ENCODE measurements around the gene PUDP.

The PUDP gene

DNA sequence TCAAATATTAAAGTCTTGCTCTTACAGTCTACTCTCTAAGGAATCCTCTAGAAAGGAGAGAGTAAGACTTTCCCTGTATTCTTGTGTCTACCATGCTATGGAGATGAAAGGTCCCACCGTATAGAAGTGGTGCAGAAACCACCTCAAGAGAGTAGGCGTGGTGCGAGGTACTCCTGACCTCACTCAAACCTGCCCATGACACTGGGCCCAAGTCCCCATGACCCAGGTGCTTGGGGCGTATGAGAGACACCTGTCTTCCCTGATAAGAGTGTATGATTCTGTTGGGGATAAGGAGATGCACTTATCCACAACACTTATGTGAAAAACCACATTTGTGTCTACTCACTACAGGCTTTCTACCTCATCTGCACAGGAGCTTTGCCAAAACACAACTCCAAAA, 55.4 kb downstream of the PUDP start:
- no peak for DNase-seq (ENCODE audit: low read depth, low spot score)
- no peak overlapping the region for H3K27ac ChIP-seq

DNA sequence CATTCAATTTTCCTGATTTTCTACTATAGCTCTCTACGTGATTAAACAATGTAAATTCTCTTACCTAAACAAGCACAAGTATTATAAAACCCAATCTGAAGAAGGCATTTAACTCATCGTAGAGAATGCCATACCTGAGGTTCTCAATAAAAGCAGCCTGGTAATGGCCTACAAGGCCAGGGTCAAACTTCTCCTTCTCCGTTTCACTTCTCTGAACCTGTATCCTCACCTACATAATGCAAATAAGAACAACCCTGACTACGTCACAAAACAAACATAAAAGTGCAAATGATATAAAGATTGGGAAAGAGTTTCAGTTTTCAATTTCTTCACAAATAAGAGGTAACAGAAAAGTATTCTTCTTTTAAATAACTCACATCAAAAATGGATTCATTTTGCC, 56.0 kb downstream of the PUDP start:
- no peak overlapping the region for H3K27ac ChIP-seq

More for the DNA sequence above, 55.4 kb downstream of the PUDP start:
- H3K9ac ChIP-seq (ENCODE audit: insufficient read length) = no peak overlapping the region
- H3K36me3 ChIP-seq (ENCODE audit: insufficient read depth, low read length) = peaks cover 4% of the 10 kb centered on the region; the same call in 1 of the 2 replicates
- no peak overlapping the region for H3K4me3 ChIP-seq
- H3K9me3 ChIP-seq (ENCODE audit: low read depth, low read length) = no peaks in the 10 kb centered on the region
- TF ChIP-seq EZH2 (IDR thresholded peaks at IDR 0.05) (no peak), FOXP2 (optimal IDR thresholded peaks at IDR 0.05; ENCODE audit: control extremely low read depth, extremely low read length, insufficient read depth) (no peak), POLR2AphosphoS5 (IDR thresholded peaks at IDR 0.05; ENCODE audit: borderline replicate concordance, low read depth, low read length) (no peak)

DNA sequence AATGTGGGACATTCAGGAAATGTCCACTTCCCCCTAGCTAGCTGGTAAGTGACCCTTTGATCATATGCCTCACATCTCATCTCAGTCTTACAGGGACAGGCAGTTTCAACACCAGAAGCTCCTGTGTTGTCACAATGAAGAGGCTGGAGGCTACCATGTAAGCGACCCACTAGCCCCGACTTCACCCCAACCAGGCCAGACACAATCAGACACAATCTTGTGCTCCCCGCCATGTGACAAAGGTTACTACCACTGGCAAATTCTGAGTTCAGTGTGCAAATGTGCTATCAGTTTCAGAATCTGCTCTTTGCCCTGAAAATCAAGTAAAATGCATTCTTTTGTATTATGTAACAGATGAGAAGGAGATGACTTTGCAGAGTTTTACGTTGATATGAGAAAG, 57.3 kb downstream of the PUDP start:
- TF ChIP-seq EZH2 (IDR thresholded peaks at IDR 0.05) = no peak
- no peak for TF ChIP-seq FOXP2 (optimal IDR thresholded peaks at IDR 0.05; ENCODE audit: control extremely low read depth, extremely low read length, insufficient read depth)
- TF ChIP-seq POLR2AphosphoS5 (IDR thresholded peaks at IDR 0.05; ENCODE audit: borderline replicate concordance, low read depth, low read length) = no peak
- peaks cover 4% of the 10 kb centered on the region; the same call in 1 of the 2 replicates for H3K36me3 ChIP-seq (ENCODE audit: insufficient read depth, low read length)
- H3K27ac ChIP-seq = no peak overlapping the region
- no peak overlapping the region for H3K4me3 ChIP-seq
- H3K9ac ChIP-seq (ENCODE audit: insufficient read length) = no peak overlapping the region
- H3K9me3 ChIP-seq (ENCODE audit: low read depth, low read length) = no peaks in the 10 kb centered on the region
- no peak for DNase-seq (ENCODE audit: low read depth, low spot score)

More for the DNA sequence above, 56.0 kb downstream of the PUDP start:
- Histone ChIP-seq H3K9ac (ENCODE audit: insufficient read length) (no peak overlapping the region), H3K9me3 (ENCODE audit: low read depth, low read length) (no peaks in the 10 kb centered on the region), H3K36me3 (ENCODE audit: insufficient read depth, low read length) (peaks cover 4% of the 10 kb centered on the region; the same call in 1 of the 2 replicates), H3K4me3 (no peak overlapping the region)
- TF ChIP-seq FOXP2 (optimal IDR thresholded peaks at IDR 0.05; ENCODE audit: control extremely low read depth, extremely low read length, insufficient read depth) = no peak
- TF ChIP-seq EZH2 (IDR thresholded peaks at IDR 0.05) = no peak
- no peak for TF ChIP-seq POLR2AphosphoS5 (IDR thresholded peaks at IDR 0.05; ENCODE audit: borderline replicate concordance, low read depth, low read length)
- DNase-seq (ENCODE audit: low read depth, low spot score) = no peak

DNA sequence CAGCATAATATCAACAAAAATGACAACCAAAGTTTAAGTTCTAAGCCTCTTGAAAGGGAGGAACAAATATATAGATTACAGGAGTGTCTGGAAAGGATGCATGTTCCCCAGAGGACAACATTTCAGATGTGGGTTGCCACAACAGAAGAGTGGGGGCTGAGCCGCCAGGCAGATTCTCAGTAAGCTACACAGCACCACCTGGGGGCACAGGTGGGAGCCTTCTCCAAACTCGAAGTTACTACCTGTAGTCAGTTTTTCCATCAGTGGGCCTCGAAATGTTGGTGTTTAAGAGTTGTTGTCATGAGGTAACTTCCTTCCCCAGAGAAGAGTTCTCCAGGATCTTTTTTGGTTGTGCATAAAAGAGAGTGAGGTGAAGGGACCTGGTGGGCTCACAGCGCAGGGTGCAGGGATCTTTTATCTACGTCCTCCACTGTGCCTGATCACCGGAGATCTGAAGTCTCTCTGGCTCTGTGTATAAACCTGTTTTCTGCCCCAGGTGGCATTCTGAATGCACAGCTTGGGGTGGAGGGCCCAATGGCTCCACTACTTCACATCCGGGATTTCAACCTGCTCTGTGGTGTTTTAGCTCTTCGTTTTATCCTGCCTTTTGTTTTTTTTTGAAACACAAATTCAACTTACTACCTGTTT, 58.9 kb downstream of the PUDP start:
- TF ChIP-seq EZH2 (IDR thresholded peaks at IDR 0.05) (no peak), FOXP2 (optimal IDR thresholded peaks at IDR 0.05; ENCODE audit: control extremely low read depth, extremely low read length, insufficient read depth) (no peak), POLR2AphosphoS5 (IDR thresholded peaks at IDR 0.05; ENCODE audit: borderline replicate concordance, low read depth, low read length) (no peak)
- Histone ChIP-seq H3K9ac (ENCODE audit: insufficient read length) (no peak overlapping the region), H3K36me3 (ENCODE audit: insufficient read depth, low read length) (peaks cover 5% of the 10 kb centered on the region; the same call in 1 of the 2 replicates), H3K4me3 (no peak overlapping the region), H3K27ac (no peak overlapping the region), H3K9me3 (ENCODE audit: low read depth, low read length) (no peaks in the 10 kb centered on the region)
- no peak for DNase-seq (ENCODE audit: low read depth, low spot score)

DNA sequence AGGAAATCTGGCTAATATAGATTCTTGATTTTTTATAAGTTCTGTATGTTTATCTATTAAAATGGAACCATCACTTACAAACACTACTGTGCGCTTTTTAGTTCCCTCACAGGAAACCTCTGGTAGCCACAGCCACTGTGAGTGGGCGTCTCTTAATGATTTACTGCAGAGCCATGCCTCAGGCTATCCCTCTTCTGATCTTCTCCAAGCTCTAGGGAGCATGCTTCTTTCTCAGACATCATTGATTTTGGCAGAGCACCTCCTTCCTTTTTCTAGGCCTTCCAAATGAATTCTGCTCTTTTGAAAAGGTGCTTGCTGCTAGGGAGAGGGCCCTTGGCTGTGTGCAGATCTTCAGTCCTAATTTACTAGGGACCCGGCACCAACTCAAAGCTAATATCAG, 61.6 kb downstream of the PUDP start:
- DNase-seq (ENCODE audit: low read depth, low spot score) = peak; percentile 76
- TF ChIP-seq FOXP2 (optimal IDR thresholded peaks at IDR 0.05; ENCODE audit: control extremely low read depth, extremely low read length, insufficient read depth) (no peak), POLR2AphosphoS5 (IDR thresholded peaks at IDR 0.05; ENCODE audit: borderline replicate concordance, low read depth, low read length) (peak; percentile 43; the same call in 1 of the 2 replicates)
- Histone ChIP-seq H3K4me3 (peak overlapping the region; percentile 51), H3K9me3 (ENCODE audit: low read depth, low read length) (no peaks in the 10 kb centered on the region), H3K9ac (ENCODE audit: insufficient read length) (no peak overlapping the region), H3K27ac (peak overlapping the region; percentile 57; the same call in 1 of the 2 replicates), H3K36me3 (ENCODE audit: insufficient read depth, low read length) (peaks cover 5% of the 10 kb centered on the region; the same call in 1 of the 2 replicates)

DNA sequence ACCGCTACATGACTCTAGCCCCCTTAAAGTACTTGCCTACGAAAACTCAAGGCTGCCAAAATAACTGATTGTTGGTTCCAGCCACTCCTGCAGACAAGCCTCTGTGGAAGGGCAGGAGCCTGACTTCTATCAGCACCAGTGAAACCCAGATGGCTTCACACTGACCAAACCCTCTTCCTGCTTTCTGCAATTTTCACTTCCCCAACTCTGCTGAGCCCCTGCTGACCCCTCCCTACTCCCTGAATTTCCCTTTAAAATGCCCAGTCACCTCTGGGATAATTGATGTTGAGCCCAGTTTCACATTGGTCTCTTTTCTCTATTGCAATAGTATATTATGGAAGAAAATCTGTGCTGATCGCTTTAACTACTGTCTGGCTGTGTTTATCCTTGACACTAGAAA, 62.1 kb downstream of the PUDP start:
- Histone ChIP-seq H3K9me3 (ENCODE audit: low read depth, low read length) (no peaks in the 10 kb centered on the region), H3K9ac (ENCODE audit: insufficient read length) (no peak overlapping the region), H3K4me3 (no peak overlapping the region), H3K36me3 (ENCODE audit: insufficient read depth, low read length) (peaks cover 5% of the 10 kb centered on the region; the same call in 1 of the 2 replicates), H3K27ac (no peak overlapping the region)
- DNase-seq (ENCODE audit: low read depth, low spot score) = no peak
- TF ChIP-seq POLR2AphosphoS5 (IDR thresholded peaks at IDR 0.05; ENCODE audit: borderline replicate concordance, low read depth, low read length) (no peak), EZH2 (IDR thresholded peaks at IDR 0.05) (no peak)

DNA sequence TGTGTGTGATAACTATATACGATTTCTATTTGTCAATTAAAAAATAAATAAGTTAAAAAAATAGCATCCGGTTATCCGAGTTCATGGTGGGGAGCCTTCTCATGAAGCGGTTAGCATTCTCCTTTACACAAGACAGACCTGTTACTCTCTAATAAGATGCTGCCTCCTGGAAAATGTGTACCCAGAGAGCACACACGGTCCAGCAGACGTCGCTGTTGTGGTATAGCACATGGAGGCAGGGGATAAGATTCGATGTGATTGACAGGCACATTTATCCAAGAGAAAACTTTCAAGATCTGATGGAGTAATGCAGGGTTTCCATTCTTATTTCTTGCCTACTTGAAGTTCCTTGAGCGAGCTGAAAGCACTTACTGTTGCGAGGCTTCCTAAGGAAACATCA, 63.1 kb downstream of the PUDP start:
- H3K4me3 ChIP-seq = no peak overlapping the region
- no peaks in the 10 kb centered on the region for H3K9me3 ChIP-seq (ENCODE audit: low read depth, low read length)
- TF ChIP-seq POLR2AphosphoS5 (IDR thresholded peaks at IDR 0.05; ENCODE audit: borderline replicate concordance, low read depth, low read length) = no peak
- no peak for TF ChIP-seq FOXP2 (optimal IDR thresholded peaks at IDR 0.05; ENCODE audit: control extremely low read depth, extremely low read length, insufficient read depth)
- no peak for TF ChIP-seq EZH2 (IDR thresholded peaks at IDR 0.05)
- no peak overlapping the region for H3K9ac ChIP-seq (ENCODE audit: insufficient read length)
- H3K27ac ChIP-seq = no peak overlapping the region
- no peak for DNase-seq (ENCODE audit: low read depth, low spot score)
- peaks cover 5% of the 10 kb centered on the region; the same call in 1 of the 2 replicates for H3K36me3 ChIP-seq (ENCODE audit: insufficient read depth, low read length)

DNA sequence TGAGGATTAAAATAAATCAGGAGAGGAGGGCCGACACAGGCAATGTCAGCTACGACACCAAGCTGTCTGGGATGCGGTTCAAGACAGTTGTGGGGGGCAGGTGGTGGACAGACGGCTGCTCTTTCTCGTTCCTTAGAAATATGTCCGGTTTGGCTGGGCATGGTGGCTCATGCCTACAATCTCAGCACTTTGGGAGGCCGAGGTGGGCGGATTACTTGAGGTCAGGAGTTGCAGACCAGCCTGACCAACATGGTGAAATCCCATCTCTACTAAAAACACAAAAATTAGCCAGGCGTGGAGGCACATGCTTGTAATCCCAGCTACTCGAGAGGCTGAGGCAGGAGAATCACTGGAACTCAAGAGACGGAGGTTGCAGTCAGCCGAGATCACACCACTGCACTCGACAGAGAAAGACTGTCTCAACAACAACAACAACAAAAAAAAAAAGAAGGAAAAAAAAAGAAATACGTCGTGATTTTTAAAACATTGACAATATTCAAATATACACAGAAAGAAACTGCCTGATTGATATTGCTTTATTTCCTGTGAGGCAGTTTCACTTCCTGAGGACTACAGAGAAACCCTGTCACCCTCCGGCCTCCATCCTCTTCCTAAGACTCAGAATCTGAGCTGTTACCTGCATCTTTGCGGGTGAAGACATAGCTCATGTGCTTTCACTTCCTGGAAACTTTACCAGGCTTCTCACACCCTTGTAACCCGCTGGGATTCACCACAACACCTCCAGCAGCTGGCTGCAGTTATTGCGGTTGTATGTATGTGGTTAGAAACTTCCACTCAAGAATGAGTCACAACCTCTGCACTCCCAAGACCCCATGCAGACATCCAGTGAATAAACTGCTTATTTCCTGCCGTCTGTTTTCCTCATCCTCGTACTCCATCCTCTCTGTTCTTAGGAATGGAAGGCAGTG, 64.2 kb downstream of the PUDP start:
- H3K36me3 ChIP-seq (ENCODE audit: insufficient read depth, low read length) = peaks cover 5% of the 10 kb centered on the region; the same call in 1 of the 2 replicates
- DNase-seq (ENCODE audit: low read depth, low spot score) = peak; percentile 24
- no peak overlapping the region; the same call in 1 of the 2 replicates for H3K27ac ChIP-seq
- no peak for TF ChIP-seq FOXP2 (optimal IDR thresholded peaks at IDR 0.05; ENCODE audit: control extremely low read depth, extremely low read length, insufficient read depth)
- no peak for TF ChIP-seq EZH2 (IDR thresholded peaks at IDR 0.05)
- no peak for TF ChIP-seq POLR2AphosphoS5 (IDR thresholded peaks at IDR 0.05; ENCODE audit: borderline replicate concordance, low read depth, low read length)
- no peaks in the 10 kb centered on the region for H3K9me3 ChIP-seq (ENCODE audit: low read depth, low read length)
- no peak overlapping the region for H3K9ac ChIP-seq (ENCODE audit: insufficient read length)
- H3K4me3 ChIP-seq = no peak overlapping the region

Data from SK-N-MC (cell line).